VCaP (cell line): ENCODE results near the gene OCRL.
A peak's percentile ranks its signal among the peaks of the same experiment; 100 is the strongest.

Source experiments
- H3K27ac ChIP-seq: fragments of 450-650 bp; 2 replicates; pipeline ENCODE4 v1.5.1; 2017
- TF ChIP-seq, protein P1 (sequence below): fragments of 450-650 bp; conservative IDR thresholded peaks from 2 replicates; pipeline ENCODE4 v1.5.1; 2017; ENCODE audit warnings: mild to moderate bottlenecking, moderate library complexity

The OCRL gene

DNA sequence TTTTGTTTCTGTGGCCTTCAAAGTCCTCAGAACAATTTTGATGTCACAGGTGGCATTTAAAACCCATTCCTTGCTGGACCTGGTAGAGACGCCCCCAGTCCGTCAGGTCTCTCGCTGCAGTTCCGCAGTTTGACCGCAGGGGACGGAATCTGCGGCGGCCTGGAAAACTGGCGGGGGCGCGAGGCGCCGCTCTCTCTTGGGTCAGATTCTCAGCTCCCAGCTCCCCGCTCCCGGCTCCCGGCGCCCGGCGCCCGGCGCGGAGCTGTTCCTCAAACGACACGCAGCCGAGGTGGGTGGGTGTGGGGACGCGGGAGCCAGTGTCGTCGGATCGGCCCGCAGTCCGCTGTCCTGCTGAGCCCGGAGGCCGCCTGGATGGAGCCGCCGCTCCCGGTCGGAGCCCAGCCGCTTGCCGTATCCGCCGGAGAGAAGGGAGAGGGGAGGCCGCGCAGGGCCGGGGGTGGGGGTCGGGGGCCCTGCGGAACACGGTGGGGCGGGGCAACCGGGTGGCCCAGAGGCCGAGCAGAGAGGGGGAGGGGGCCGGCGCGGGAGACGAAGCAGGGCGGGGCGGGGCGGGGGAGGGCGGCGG lies at the start of gene OCRL:
Gene OCRL (plus strand): TSS at position 192 of the 586 bp plus-strand sequence. CDS start 181 bp downstream, at position 373.
- TF ChIP-seq, protein P1, sequence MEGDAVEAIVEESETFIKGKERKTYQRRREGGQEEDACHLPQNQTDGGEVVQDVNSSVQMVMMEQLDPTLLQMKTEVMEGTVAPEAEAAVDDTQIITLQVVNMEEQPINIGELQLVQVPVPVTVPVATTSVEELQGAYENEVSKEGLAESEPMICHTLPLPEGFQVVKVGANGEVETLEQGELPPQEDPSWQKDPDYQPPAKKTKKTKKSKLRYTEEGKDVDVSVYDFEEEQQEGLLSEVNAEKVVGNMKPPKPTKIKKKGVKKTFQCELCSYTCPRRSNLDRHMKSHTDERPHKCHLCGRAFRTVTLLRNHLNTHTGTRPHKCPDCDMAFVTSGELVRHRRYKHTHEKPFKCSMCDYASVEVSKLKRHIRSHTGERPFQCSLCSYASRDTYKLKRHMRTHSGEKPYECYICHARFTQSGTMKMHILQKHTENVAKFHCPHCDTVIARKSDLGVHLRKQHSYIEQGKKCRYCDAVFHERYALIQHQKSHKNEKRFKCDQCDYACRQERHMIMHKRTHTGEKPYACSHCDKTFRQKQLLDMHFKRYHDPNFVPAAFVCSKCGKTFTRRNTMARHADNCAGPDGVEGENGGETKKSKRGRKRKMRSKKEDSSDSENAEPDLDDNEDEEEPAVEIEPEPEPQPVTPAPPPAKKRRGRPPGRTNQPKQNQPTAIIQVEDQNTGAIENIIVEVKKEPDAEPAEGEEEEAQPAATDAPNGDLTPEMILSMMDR: peak; percentile 79
- peak within 1 kb of the TSS; percentile 75 for H3K27ac ChIP-seq

DNA sequence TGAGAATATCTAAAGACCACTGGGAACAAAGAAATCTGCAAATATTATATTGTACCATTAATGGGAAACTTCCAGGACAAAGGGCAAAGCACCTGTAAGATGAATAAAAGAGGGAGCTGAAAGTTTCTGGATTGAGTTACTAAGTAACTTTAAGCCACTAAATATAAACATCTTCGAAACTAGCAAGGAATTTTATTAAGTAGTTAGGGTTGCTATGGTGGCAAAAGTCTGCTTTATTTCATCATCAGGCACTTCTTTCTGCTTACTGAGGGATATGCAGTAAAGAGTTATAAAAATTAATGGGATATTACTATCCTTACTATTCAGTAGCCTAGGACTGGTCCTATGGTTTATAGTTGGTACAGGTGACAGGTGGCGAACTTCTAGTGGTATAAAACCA lies 49.7 kb upstream of the OCRL start:
- TF ChIP-seq, protein P1: no peak
- H3K27ac ChIP-seq: no peak overlapping the region

DNA sequence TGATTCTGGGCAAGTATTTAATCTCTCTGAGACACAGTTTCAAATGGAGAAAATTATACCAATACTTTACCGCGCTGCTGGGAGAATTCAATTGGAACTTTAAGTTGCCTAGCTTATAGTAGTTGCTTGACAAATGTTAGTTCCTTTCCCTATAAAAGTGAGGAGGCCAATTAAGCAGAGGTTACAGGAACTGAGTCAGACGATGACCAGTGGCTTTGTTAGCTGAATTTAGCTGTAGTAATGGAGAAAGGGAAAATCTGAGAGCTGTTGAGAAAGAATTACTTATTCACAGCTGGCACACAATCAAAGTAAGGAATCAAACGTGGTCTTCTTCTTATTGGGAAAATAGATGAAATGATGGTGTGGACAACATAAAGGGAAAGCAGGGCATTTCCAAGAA lies 46.4 kb upstream of the OCRL start:
- TF ChIP-seq, protein P1: no peak

DNA sequence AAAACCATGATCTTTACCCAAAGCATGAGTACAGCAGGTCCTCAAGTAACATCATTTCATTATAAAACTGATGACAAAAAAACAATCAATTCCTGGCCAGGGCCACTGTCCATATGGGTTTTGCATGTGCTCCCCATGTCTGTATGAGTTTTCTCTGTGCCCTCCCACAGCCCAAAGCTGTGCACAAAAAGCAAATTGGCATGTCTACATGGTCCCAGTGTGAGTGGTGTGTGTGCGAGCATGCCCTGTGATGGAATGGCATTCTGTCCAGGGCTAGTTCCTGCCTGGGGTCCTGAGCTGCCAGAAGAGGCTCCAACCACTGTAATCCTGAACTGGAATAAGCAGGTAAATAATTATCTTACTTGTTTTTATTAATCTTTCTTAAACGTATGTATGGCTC lies 45.2 kb upstream of the OCRL start:
- H3K27ac ChIP-seq: no peak overlapping the region
- TF ChIP-seq, protein P1: no peak

More for the DNA sequence above, 46.4 kb upstream of the OCRL start:
- no peak overlapping the region for H3K27ac ChIP-seq

DNA sequence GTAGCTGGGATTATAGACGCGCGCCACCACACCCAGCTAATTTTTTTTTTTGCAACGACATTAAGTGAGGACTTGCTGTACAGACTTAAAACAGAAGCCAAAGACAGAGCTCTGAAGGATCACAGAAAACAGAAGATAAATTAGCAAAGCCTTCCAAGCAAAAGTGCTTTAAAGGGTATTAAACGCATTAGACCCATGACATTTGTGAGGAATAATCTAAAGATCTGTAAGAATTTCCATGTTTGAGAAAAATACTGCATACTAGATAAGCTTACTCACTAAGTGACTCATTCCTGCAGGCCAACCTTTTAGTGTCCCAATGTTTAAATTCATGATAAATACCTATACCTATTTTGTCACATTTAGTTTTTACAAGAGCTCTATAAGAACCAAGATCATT lies 44.2 kb upstream of the OCRL start:
- no peak overlapping the region for H3K27ac ChIP-seq
- TF ChIP-seq, protein P1: no peak

DNA sequence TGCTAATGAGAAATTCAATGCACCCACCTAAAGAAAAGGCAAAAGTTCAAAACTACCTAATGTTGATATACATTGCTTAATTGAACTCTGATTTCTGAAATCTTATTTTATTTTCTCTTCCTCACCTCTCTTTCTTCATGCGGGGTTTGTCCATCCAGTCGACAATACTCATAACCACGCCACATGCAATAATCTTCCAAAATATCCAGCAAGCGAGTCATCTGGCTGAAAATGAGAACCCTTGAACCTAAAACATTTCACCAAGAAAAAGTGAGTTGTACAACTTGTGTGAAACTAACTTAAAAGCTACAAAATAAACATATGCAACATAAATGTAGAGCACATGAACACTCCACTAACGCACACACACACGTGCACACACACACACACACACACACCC lies 43.4 kb upstream of the OCRL start:
- TF ChIP-seq, protein P1: no peak

DNA sequence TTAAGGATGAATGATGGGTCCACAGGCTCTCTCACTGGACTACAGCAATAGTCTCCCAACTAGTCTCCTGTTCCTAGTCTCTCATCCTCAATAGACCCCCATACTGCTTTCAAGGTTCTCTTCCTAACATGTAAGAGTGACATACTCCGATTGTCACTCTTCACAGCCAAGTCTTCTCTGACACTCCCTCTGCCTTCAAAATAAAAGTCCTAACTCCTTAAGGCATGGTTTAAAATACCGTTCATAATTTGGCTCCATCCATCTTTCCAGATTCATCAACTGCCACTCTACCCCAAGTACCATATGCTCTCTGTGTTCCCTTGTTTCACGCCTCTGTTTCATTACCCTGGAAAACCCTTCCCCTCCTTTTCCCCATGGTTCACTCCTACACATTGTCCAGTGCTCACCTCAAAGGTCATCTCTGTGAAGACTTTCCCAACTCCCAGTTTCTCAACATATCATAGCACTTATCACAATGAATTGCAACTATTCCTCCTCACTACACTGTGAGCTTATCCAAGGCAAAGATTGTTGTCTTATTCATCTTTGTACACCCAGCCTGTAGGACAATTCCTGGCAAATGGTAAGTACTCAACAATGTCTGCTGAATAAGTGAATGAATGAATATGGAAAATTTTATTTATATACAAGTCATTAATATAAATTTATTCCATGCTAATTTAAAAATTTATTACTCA lies 42.8 kb upstream of the OCRL start:
- TF ChIP-seq, protein P1: no peak
- H3K27ac ChIP-seq: no peak overlapping the region

More for the DNA sequence above, 43.4 kb upstream of the OCRL start:
- H3K27ac ChIP-seq: no peak overlapping the region
